Esophagus squamous epithelium (tissue), 5 donors: ENCODE measurements around the gene CIB2. TPM values are rescaled to one million over a fixed set of nuclear protein-coding genes. Genes with fewer than 3 reads are reported as not detected.

Experiments used
- DNase-seq: peaks from one replicate; lab custom pipeline; 2025; lab: John Stamatoyannopoulos, UW
- H3K27ac ChIP-seq, 4 donors: fragments of 200-600 bp; sonication (generic); one replicate each; pipeline ENCODE4 v1.5.1; 2016 to 2019; ENCODE audit warnings: mild to moderate bottlenecking in 1 of 4
- H3K27me3 ChIP-seq, 4 donors: fragments of 200-600 bp; sonication (generic); 1 replicate in 3 of 4; 2 replicates in 1 of 4; pipeline versions ENCODE4 v1.5.1 to v1.6.0; 2017 to 2021; ENCODE audit warnings: antibody characterized with exemption in 1 of 4
- H3K36me3 ChIP-seq, 3 donors: fragments of 200-600 bp; sonication (generic); one replicate each; pipeline ENCODE4 v1.5.1; 2016 to 2019
- H3K4me1 ChIP-seq, 3 donors: fragments of 200-600 bp; sonication (generic); one replicate each; pipeline ENCODE4 v1.5.1; 2017 to 2019
- H3K4me3 ChIP-seq, 4 donors: fragments of 200-600 bp; sonication (generic); 1 replicate in 3 of 4; 2 replicates in 1 of 4; pipeline ENCODE4 v1.5.1; 2016 to 2019; ENCODE audit warnings: mild to moderate bottlenecking in 2 of 4, moderate library complexity in 1 of 4
- H3K9me3 ChIP-seq, 3 donors: fragments of 200-600 bp; sonication (generic); one replicate each; pipeline ENCODE4 v1.5.1; 2016 to 2019
- CTCF ChIP-seq, 6 experiments: fragments of 450-650 bp in 4 of 6; fragments of 200-600 bp in 2 of 6; sonication (generic) in 2 of 6; IDR thresholded peaks; one replicate each; pipeline ENCODE4 v1.5.1; 2016 to 2019; ENCODE audit warnings: antibody characterized with exemption in 6 of 6, mild to moderate bottlenecking in 4 of 6, moderate library complexity in 4 of 6
- POLR2A ChIP-seq, 4 donors: fragments of 450-650 bp; IDR thresholded peaks; one replicate each; pipeline ENCODE4 v1.6.1; 2017; ENCODE audit warnings: antibody characterized with exemption in 4 of 4, mild to moderate bottlenecking in 4 of 4, moderate library complexity in 3 of 4
- WGBS, 2 donors: methylation state at CpG; one replicate each; pipeline ENCODE4 v1.1.5; 2018; 5-methylcytosine and 5-hydroxymethylcytosine counted together
- intact Hi-C: fragments of 100-400 bp; cut with DNase I; formaldehyde crosslinking; loops from one replicate; pipeline ENCODE4 v1.15.0; 2022
- total RNA-seq, 4 donors: library from RNA; depleted of rRNA; stranded (reverse); fragments of >200 nt; gene quantifications; one replicate each; pipeline ENCODE4 v1.1.0, GENCODE V29; 2016
- donor health status: DM: yes; HTN: yes; CAD: no.

CIB2 gene
- total RNA-seq, 4 donors from 2014 or later = 1.1 to 11.8 (median 1.5) TPM

DNA sequence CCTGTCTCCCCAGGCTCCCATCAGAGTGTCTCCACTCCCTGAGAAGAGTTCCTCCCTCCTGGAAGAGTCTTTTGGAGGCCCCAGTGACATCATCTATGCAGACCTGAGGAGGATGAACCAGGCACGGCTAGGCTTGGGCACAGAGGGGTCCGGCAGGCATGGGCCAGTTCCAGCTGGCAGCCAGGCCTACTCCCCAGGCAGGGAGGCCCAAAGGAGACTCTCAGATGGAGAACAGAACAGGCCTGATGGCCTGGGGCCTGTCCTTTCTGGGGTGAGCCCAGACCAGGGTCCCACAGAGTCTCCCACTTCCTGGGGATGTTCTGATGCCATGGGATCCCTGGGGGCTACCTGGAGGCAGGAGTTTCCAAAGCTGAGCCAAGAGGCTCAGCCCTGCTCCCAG is 30.4 kb downstream of the CIB2 start:
- H3K27me3 ChIP-seq = no peaks in the 10 kb centered on the region
- H3K4me1 ChIP-seq = peaks cover 4 to 19% (median 4%) of the 10 kb centered on the region in 3 donors
- H3K27ac ChIP-seq = no peak overlapping the region
- no peak for DNase-seq
- WGBS, 2 donors = no CpG with 5 or more reads among the region's 2 CpGs
- H3K9me3 ChIP-seq = no peaks in the 10 kb centered on the region
- no peak overlapping the region for H3K4me3 ChIP-seq
- no peak for TF ChIP-seq POLR2A (IDR thresholded peaks at IDR 0.05)
- no peak for TF ChIP-seq CTCF (IDR thresholded peaks at IDR 0.05)
- H3K36me3 ChIP-seq = no peaks in the 10 kb centered on the region
- intact Hi-C loops = no loop called here

- Histone ChIP-seq H3K27me3 (no peaks in the 10 kb centered on the region), H3K9me3 (no peaks in the 10 kb centered on the region), H3K27ac (no peak overlapping the region), H3K4me1 (peaks cover 1 to 15% (median 3%) of the 10 kb centered on the region in 3 donors), H3K36me3 (no peaks in the 10 kb centered on the region), H3K4me3 (no peak overlapping the region)
- intact Hi-C loops = no loop called here
- 97% methylated on average over 6 of the region's 11 CpGs; no CpG with 5 or more reads in 1 of the 2 donors for WGBS, 2 donors
- no peak for TF ChIP-seq POLR2A (IDR thresholded peaks at IDR 0.05)
- DNase-seq = no peak
Measured at GRCh38 chr15:78098131-78098755, 33.0 kb downstream of the CIB2 start.

- Histone ChIP-seq H3K27ac (no peak overlapping the region), H3K36me3 (no peaks in the 10 kb centered on the region), H3K27me3 (no peaks in the 10 kb centered on the region), H3K4me3 (no peak overlapping the region), H3K9me3 (no peaks in the 10 kb centered on the region), H3K4me1 (peaks cover 0 to 15% (median 0%) of the 10 kb centered on the region in 3 donors)
- 68 to 77% methylated on average over 3 to 4 of the region's 9 CpGs for WGBS, 2 donors
- no peak for DNase-seq
- TF ChIP-seq POLR2A (IDR thresholded peaks at IDR 0.05) (no peak), CTCF (IDR thresholded peaks at IDR 0.05) (no peak)
- intact Hi-C loops = no loop called here
Measured at GRCh38 chr15:78097667-78098066, 33.6 kb downstream of the CIB2 start.

DNA sequence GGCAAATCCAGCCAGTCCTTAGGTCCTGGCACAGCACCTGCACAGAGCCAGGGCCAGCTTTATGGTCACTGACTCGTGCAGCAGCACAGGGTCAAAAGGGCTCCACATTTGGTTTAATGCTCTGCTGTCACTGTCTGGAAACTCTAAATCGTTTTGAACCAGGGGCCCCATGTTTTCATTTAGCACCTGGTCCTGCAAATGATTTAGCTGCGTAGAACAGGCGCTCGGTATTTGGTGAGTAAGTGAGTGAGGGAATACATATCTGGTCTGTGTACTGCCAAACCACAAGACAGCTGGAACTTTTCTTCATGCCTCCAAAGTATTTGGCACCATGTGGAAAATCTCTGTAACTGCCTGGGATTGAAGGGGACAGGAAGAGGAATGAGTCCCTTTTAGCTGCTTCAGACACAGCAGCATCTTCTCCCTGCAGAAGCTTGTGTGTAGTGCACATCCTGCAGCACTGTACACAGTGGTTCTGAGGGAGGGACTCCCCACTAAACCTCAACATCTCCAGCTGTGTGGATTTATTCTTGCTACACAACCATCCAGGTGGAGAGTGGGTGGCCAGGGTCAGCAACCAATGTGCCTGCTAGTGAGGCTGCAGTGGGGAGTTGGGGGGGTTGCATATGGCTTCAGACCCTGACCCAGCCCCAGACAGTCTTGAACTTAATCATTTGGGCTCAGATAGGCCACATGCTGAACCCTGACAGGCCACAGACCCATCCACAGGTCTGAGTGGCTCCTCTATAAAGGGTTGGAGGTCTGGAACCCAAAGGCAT is 37.8 kb downstream of the CIB2 start:
- intact Hi-C loops = no loop called here
- DNase-seq = no peak
- H3K27me3 ChIP-seq = no peaks in the 10 kb centered on the region
- TF ChIP-seq CTCF (IDR thresholded peaks at IDR 0.05) = no peak
- TF ChIP-seq POLR2A (IDR thresholded peaks at IDR 0.05) = no peak
- H3K4me1 ChIP-seq = peaks cover 0 to 19% (median 0%) of the 10 kb centered on the region in 3 donors
- no peak overlapping the region for H3K4me3 ChIP-seq
- WGBS, 2 donors = 63 to 75% methylated on average over 5 of the region's 5 CpGs
- no peaks in the 10 kb centered on the region for H3K36me3 ChIP-seq
- peak overlapping the region in 1 of 4 donors; percentile 11 for H3K27ac ChIP-seq
- no peaks in the 10 kb centered on the region for H3K9me3 ChIP-seq

- no peaks in the 10 kb centered on the region for H3K27me3 ChIP-seq
- peaks cover 0 to 19% (median 0%) of the 10 kb centered on the region in 3 donors for H3K4me1 ChIP-seq
- 76 to 80% methylated on average over 1 to 5 of the region's 11 CpGs for WGBS, 2 donors
- TF ChIP-seq CTCF (IDR thresholded peaks at IDR 0.05) (no peak), POLR2A (IDR thresholded peaks at IDR 0.05) (no peak)
- H3K9me3 ChIP-seq = no peaks in the 10 kb centered on the region
- intact Hi-C loops = no loop called here
- peak within 1 kb of the TSS in 1 of 4 donors; percentile 11 for H3K27ac ChIP-seq
- no peak within 1 kb of the TSS for H3K4me3 ChIP-seq
- no peaks in the 10 kb centered on the region for H3K36me3 ChIP-seq
- no peak for DNase-seq
Measured at GRCh38 chr15:78092261-78093041, 38.8 kb downstream of the CIB2 start, which contains the start of gene SH2D7. SH2D7 (plus strand) TSS chr15:78092561; CDS start chr15:78092585, 24 bp downstream.
